GM18508 (cell line): ENCODE data around the gene KCNT2.

ENCODE experiments used
- ATAC-seq: cut with Tn5 transposase; IDR thresholded peaks from one replicate; pipeline ENCODE4 v1.9.1; 2021; ENCODE audit warnings: moderate number of reproducible peaks; ENCODE audit not compliant: insufficient read depth, unreplicated experiment

KCNT2 gene

GRCh38 chr1:196366817-196367495 lies 241.3 kb downstream of the KCNT2 start:
- ATAC-seq = no peak

- no peak for ATAC-seq
Measured at GRCh38 chr1:196361112-196361714, 247.0 kb downstream of the KCNT2 start.

- no peak for ATAC-seq
Measured at GRCh38 chr1:196357913-196358312, 250.3 kb downstream of the KCNT2 start.

GRCh38 chr1:196355206-196355786 lies 252.9 kb downstream of the KCNT2 start:
- ATAC-seq = no peak

GRCh38 chr1:196344453-196344852 lies 263.8 kb downstream of the KCNT2 start:
- no peak for ATAC-seq

GRCh38 chr1:196324345-196324744 lies 283.9 kb downstream of the KCNT2 start:
- ATAC-seq = no peak

- ATAC-seq = no peak
Measured at GRCh38 chr1:196323869-196324268, 284.4 kb downstream of the KCNT2 start.

GRCh38 chr1:196319301-196319700 lies 288.9 kb downstream of the KCNT2 start:
- ATAC-seq = no peak

GRCh38 chr1:196317535-196318522 lies 290.4 kb downstream of the KCNT2 start:
- ATAC-seq = no peak

GRCh38 chr1:196312739-196313138 lies 295.5 kb downstream of the KCNT2 start:
- ATAC-seq = no peak

GRCh38 chr1:196309386-196309785 lies 298.9 kb downstream of the KCNT2 start:
- ATAC-seq = no peak

GRCh38 chr1:196308176-196308575 lies 300.1 kb downstream of the KCNT2 start:
- no peak for ATAC-seq

GRCh38 chr1:196306421-196306820 lies 301.8 kb downstream of the KCNT2 start:
- ATAC-seq = no peak

GRCh38 chr1:196305216-196305615 lies 303.0 kb downstream of the KCNT2 start:
- ATAC-seq = no peak

GRCh38 chr1:196302981-196303380 lies 305.3 kb downstream of the KCNT2 start:
- ATAC-seq = no peak

- no peak for ATAC-seq
Measured at GRCh38 chr1:196302420-196302819, 305.8 kb downstream of the KCNT2 start.

- ATAC-seq = no peak
Measured at GRCh38 chr1:196295766-196296165, 312.5 kb downstream of the KCNT2 start.

GRCh38 chr1:196278816-196279215 lies 329.4 kb downstream of the KCNT2 start:
- ATAC-seq = no peak

GRCh38 chr1:196277860-196278259 lies 330.4 kb downstream of the KCNT2 start:
- ATAC-seq = no peak

GRCh38 chr1:196271212-196271947 lies 336.9 kb downstream of the KCNT2 start:
- ATAC-seq = no peak
